GM19328 (cell line): ENCODE data around the gene PUS7L.
"Not testable (repeated sequence)": the region's sequence is repeated elsewhere in the genome, so short reads cannot be mapped to it uniquely, and the experiment has no call there.

Experiments used
- ATAC-seq: cut with Tn5 transposase; IDR thresholded peaks from one replicate; pipeline ENCODE4 v1.9.1; 2021; ENCODE audit warnings: mild to moderate bottlenecking, moderate library complexity; ENCODE audit not compliant: unreplicated experiment

PUS7L gene

GRCh38 chr12:43751360-43751759, 7.2 kb downstream of the PUS7L start:
- ATAC-seq = not testable (repeated sequence)

GRCh38 chr12:43750814-43751213, 7.8 kb downstream of the PUS7L start:
- ATAC-seq = no peak

DNA sequence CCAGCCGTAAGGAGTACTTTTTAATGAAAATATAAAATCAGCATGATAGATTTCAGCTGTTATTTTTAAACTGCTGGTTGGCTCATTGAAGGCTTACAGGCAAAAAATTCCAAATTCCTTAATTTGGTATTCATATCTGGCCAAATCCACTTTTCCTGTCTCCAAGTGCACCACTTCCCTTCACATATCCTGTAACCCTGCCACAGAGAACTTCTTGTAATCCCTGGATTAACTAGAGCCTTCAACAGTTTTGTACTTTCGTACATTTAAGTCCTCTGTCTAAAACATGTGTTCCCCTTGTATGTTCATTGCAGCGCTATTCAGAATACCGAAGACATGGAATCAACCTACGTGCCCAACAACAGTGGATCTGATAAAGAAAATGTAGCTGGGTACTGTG, 9.6 kb downstream of the PUS7L start:
- ATAC-seq = no peak

DNA sequence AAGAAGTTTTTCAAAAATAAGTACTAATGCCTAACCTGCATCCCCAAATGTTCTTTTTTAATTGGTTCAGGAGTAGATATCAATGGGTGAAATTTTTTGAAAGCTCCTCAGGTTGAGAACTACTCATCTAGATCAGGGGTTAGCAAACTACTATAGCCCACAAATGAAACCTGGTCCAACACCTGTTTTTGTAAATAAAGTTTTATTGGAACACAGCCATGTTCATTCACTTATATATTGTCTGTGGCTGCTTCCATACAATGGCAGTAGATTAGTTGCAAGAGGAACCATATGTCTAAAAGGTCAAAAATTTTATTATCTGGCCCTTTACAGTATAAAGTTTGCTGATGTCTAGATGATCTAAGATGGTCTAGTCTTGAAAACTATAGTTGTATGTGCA, 13.8 kb downstream of the PUS7L start:
- ATAC-seq = no peak

DNA sequence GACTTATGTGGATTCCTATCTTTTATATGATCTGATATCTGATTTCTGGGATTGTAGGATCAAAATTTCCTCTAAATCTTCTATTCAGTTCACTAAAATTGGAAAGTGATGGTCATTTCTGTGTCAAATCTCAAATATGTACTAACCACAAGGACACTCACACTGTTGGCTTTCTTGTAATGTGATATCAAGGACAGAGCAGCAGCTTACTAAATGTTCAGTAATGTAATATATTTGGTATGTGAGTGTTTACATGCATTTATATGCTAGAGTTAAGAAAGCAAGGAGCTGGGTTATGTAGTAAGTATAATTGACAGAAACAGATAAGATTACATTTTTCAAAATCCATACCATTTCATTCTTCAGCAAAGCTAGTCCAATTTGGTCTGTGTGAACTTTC, 16.5 kb downstream of the PUS7L start:
- no peak for ATAC-seq

DNA sequence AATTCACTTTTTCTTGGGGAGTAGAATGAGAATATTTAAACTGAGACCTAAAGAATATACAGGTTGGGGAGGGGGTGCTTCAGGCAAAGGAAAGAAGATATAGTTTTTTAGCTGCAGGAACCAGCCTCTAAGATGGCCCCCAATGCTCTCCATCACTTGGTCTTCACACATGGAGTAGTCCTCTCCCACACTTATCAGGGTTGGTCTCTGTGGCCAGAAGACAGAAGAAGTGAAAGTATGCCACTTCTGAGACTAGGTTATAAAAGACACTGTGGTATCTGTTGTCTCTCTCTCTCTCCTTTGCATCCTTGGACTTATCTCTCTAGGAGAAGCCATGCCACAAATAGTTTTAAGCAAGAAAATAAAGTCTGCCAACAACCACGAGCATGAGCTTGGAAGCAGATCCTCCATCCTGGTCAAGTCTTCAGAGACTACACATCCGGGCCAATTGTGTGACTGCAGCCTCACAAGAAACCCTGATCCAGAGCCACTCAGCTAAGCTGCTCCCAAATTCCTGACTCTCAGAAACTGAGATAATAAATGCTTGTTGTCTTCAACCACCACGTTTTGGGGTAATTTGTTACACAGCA, 18.0 kb downstream of the PUS7L start:
- peak; percentile 73 for ATAC-seq

DNA sequence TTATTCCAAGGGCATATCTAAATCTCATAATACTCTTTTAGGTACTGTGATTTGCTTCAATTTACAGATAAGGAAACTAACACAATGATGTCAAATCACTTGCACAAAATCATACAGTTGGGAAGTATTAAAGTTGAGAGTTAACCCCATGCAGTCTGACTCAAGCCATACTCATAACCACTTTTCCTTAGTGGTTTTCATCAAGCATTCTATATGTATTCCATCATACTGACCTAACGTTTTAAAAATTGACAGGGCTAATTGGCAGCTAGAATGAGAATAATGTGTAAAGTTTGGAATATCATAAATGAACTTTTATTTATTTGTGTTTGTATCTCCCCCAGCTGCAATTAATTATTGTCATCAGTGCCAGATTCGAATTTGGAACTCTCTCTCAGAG, 20.9 kb downstream of the PUS7L start:
- ATAC-seq = no peak

DNA sequence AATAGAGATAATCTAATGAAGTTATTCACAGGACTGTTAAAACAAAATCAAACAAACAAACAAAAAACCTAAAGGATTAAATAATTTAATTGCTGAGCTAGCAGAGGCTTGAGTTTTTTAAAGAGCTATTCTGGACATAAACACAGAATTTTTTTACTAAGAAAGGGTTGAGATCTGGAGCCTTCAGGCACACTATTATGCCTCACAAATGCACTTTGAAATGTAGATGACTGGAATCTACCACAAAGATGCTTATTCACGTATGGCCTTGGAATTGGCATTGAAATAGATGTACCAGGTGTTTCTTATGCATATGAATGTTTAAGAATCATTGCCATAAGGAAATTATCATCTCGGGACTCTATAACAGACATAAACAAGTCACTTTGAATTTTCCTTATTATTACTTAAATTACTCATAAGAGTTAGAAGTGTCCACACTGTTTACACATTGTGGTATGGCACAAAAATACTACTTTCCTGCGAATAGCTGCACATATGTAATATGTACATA, 21.6 kb downstream of the PUS7L start:
- ATAC-seq = no peak

- no peak for ATAC-seq
These were observed 24.9 kb downstream of the PUS7L start for GRCh38 chr12:43733687-43734086.

GRCh38 chr12:43730283-43730682, 28.3 kb downstream of the PUS7L start:
- no peak for ATAC-seq

DNA sequence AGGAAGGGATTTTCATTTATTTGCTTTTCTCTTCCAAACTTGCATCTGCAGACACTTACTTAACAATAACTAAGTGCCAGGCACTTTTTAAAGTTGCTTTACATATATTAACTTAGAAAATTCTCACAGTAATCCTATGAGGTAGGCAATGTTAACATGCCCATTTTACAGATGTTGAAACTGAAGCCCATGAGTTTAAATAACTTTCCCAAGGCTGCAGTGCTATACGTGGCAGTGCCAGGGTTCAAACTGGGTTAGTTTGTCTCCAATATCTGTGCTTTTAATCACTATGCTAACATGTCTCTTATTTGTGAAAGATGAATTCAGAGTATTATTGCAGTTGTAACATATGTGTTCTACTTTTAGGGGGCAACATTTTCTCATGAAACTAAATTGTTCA, 29.9 kb downstream of the PUS7L start:
- ATAC-seq = no peak

GRCh38 chr12:43728117-43728516, 30.5 kb downstream of the PUS7L start:
- no peak for ATAC-seq

- no peak for ATAC-seq
These were observed 35.5 kb downstream of the PUS7L start for GRCh38 chr12:43723134-43723533.

DNA sequence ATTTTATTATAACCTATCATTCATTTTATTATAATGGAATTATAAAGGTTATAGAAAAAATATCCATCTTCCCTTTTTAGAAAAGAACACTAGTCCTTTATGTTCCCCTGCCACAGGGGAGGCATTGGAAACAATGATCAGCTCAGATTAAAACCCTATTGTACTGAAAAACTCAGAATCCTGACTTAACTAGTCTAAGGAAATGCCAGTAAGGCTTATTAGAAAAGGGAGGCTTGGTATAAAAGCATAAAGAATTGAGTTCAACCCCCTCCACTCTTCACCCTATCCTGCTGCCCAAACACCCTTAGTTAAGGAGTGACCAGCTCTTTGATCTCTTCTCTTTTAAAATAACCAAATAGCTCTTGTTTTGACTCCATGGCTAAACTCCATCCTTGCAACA, 36.0 kb downstream of the PUS7L start:
- ATAC-seq = no peak

GRCh38 chr12:43711348-43711747, 47.2 kb downstream of the PUS7L start:
- ATAC-seq = no peak

DNA sequence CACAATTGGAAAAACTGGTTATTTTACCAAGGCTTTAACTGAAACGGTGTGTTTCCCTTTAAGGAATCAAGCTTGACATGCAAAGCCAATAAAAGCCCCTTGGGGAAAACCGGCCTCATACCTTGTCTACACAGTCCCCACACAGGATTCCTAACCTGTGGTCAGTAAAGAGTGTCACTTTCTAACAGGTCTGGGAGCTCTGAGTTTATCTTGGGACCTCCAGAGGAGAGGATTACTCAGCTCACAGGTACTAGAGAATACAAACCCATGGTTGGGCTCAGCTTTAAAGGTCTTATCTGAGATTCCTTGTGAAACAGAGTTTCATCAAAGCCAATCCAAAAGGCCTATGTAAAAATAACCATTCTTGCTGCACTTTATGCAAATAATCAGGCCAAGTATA, 54.8 kb downstream of the PUS7L start:
- not testable (repeated sequence) for ATAC-seq

GRCh38 chr12:43701194-43701593, 57.4 kb downstream of the PUS7L start:
- not testable (repeated sequence) for ATAC-seq

DNA sequence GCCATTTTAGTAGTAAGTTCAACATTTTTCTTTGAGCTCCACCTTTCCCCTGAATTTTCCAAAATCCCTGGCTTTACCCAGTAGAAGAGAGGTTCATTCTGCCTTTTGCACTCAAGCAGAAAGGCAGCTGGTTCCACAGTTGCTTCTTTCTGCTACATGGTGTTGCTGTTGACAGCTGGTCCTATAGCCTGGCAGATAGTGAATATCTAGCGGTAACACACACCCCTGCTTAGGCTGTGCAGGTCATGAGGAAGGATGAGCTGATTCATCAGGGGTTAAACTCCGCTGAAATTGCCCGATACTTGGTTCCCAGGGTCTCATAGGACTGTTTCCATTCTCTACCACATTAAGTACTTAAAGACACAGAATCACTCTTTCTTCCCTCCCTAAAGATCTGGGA, 62.4 kb downstream of the PUS7L start:
- no peak for ATAC-seq

DNA sequence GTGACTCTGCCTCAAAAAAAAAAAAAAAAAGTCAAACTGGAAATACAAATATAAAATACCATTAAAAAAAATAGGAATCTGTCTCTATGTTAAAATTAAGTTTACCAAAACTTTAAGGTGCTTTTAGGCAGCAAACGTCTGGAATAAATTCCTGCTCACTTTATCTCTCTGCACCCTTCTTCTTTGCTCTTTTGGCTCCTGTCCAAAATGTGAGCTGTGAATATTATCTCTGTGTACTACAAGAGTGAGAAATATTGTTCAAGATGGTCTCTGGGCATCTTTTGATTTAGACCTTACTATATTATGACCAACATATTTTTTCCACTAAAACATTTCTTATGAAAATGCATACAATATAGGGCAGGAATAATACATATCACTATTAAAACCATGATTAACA, 63.7 kb downstream of the PUS7L start:
- no peak for ATAC-seq

GRCh38 chr12:43692064-43692463, 66.5 kb downstream of the PUS7L start:
- no peak for ATAC-seq

DNA sequence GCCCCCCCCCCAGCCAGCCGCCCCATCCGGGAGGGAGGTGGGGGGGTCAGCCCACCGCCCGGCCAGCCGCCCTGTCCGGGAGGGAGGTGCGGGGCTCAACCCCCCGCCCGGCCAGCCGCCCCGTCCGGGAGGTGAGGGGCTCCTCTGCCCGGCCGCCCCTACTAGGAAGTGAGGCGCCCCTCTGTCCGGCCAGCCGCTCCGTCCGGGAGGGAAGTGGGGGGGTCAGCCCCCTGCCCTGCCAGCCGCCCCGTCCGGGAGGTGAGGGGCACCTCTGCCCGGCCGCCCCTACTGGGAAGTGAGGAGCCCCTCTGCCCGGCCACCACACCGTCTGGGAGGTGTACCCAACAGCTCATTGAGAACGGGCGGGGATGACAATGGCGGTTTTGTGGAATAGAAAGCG, 73.1 kb downstream of the PUS7L start:
- ATAC-seq = not testable (repeated sequence)

- ATAC-seq = peak; percentile 93
These were observed 82.3 kb downstream of the PUS7L start for GRCh38 chr12:43676183-43676813.
